T47D (cell line): ENCODE results near the gene ACTR8.

Source experiments
- DNase-seq, 2 experiments: peaks; one replicate each; pipeline versions ENCODE4 v3.0.0 to v3.0.0-alpha.2; 2011 to 2012; ENCODE audit warnings: low read depth in 1 of 2, low spot score in 1 of 2
- JUND ChIP-seq: IDR thresholded peaks from 2 replicates; pipeline ENCODE4 v1.6.1; 2012; ENCODE audit warnings: low read depth
- in situ Hi-C: cut with HindIII; loops from 2 replicates; pipeline ENCODE4 v1.10.0; 2016; ENCODE audit warnings: low sequenced_read_pairs, low pct_unique_long_range_greater_than_20kb

The ACTR8 gene

DNA sequence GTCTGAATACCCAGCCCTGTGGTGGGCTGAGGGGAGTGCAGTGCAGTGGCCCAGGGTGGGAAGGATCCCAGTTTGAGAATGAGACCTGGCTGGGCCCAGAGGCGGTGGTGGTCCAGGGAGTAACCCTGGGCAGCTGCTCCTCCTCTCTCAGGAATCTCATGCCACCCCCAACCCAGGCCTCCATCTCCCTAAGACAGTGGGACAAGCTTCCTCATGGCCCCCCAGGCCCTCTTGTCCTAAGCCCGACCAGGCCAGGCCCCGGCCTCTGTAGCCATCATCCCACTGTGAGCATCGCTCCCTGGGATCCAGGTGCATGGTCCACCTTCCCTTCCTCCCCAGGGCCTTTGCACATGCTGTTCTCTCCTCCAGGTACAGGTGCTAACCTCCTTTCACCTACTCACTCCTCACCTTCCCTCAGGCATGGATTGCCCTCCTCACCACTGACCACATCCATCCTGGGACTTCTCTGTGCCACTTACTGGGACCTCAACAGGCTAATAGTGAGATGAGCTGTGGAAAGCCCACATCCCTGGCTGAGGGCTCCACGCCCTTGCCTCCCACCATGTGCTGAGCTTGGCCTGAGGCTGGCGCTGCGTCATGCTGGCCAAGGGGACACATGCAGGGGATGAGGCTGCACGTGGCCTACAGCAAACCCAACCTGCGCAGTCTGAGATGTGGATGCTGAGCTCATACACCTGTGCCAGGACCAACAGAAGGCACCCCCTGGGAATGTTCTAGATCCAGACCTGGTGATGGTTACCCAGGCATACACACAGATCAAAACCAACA, 45.7 kb downstream of the ACTR8 start:
- TF ChIP-seq JUND: no peak
- in situ Hi-C loops: no loop called here
- DNase-seq: no peak

- in situ Hi-C loops: no loop called here
- no peak for DNase-seq
- no peak for TF ChIP-seq JUND
Observed at GRCh38 chr3:53835257-53835656, 46.7 kb downstream of the ACTR8 start.

DNA sequence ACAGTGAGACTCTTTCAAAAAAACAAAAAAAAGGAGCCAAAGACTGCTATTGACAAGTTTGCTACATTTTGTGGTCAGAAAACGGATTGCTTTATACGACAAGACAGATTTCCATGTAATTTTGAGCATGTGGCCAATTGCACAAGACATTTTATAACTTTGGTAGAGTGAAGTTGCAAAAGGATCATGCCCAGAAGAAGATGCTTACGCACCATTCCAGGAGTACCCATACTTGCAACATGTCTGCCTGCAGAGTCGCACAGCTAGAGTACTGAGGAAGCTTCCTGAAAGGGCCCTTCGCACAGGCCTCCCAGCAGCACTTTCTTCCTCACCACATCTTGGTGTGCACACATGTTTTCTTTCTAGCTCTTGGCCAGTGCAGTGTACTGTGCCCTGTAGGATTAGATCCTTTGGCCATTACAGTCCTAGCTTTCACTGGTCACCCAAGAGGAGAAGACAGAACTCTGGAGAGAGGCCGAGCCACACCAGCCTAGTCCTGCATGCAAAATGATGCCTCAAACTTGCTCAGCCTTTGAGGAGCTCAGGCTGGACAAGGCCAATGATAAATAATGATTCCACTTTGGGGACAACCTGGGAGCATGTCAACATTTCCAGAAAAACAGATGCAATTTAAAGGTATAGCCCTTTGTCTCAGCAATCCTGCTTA, 47.4 kb downstream of the ACTR8 start:
- no peak for TF ChIP-seq JUND
- DNase-seq: no peak
- in situ Hi-C loops: no loop called here

DNA sequence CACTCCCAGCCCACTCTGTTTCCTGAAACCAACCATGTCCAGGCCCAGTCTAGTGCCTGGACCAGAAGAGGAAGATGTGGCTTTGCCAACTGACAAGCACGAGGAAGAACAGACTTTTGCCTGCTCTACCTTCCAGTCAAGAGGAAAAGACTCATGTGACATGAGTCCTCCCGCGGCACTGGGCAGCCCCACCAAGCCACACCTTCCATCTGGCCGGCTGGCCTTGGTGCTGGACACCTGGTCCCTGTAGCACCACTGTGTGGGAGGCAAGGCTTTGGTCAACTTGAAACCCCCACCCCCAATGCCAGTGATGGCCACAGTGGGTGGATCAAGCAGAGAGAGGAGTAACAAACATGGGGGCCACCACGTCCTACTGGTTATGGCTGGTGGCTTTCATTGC, 48.3 kb downstream of the ACTR8 start:
- TF ChIP-seq JUND: no peak
- no peak for DNase-seq
- in situ Hi-C loops: no loop called here

DNA sequence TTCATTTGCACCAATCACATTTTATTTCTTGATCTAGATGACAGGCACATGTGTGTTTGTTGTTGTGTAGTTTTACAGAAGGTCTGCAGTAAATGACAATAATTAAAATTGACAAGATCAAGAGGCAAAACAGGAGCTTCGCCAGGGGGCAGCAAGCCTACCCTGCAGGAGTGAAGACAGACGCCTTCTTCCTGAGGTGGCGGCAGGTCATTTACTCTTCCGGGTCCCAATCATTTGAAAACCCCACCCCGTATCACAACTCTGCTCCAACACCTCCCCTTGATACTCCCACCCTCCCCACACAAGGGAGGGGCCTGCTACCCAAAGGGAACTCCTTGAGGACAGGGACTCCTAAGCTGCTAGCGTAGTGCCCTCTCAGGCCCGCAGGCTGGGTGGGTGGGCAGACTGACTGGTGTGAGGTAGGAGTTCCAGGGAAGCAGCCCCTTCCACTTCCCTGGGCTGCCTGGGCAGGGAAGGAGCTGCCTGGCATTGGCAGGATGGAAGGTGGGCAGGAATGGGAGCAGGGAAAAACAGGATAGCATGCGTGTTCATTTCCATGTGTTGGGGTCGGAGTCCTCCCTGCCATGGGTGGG, 48.8 kb downstream of the ACTR8 start:
- in situ Hi-C loops: no loop called here
- TF ChIP-seq JUND: no peak
- no peak for DNase-seq

DNA sequence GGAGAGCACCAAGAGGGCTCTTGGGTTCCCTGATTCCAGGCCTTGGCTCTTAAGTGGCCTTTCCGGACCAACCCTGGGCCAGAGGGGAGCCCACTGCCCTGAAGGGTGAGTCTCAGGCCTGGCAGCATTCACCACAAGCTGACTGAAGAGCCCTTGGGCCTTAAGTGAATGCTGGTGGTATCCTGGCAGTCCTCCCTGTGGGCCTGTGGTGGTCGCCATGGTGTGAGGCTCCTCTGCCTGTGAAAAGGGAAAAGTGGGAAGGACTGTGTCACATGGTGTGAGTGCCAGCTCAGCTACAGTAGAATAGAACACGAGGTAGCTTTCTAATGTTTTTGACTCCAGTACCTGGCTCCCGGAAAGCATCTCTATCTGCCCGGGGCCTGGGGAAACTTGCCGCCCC, 51.0 kb downstream of the ACTR8 start:
- in situ Hi-C loops: no loop called here

DNA sequence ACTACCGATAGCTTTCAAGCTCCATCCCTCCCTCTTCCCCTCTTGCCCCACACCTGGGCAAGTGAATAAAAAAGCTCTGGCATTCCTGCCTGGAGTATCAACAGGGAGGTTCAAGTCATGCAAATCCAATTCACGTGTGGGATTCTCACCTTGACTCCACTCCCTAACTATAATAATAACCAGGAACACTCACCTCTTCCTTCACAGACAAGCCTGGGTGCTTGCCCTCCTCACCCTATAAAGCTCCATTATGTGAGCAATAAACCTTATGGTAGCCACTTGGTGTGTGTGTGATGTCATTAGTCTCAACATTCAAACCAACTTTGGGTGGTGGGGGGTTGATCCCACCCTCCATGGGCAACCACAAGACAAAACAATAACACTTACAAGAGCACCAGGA, 52.3 kb downstream of the ACTR8 start:
- in situ Hi-C loops: no loop called here
- TF ChIP-seq JUND: no peak
- DNase-seq: no peak

More for the DNA sequence above, 51.0 kb downstream of the ACTR8 start:
- no peak for TF ChIP-seq JUND
- no peak for DNase-seq

- in situ Hi-C loops: no loop called here
- TF ChIP-seq JUND: no peak
- DNase-seq: peak in 1 of 2 experiments; percentile 13
Observed at GRCh38 chr3:53828581-53828980, 53.4 kb downstream of the ACTR8 start.

DNA sequence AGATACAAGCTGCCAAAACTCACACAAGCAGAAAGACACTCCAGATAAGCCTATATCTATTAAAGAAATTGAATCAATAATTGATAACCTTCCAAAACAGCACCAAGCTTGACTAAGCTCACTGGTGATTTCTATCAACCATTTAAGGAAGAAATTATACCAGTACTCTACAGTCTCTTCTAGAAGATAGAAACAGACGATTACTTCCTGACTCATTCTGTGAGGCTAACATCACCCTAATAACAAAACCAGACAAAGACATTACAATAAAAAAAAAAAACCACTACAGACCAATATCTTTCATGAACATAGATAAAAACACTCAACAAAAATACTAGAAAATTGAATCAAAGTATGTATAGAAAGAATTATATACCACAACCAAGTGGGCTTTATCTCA, 55.9 kb downstream of the ACTR8 start:
- in situ Hi-C loops: no loop called here
- TF ChIP-seq JUND: no peak
- DNase-seq: no peak

DNA sequence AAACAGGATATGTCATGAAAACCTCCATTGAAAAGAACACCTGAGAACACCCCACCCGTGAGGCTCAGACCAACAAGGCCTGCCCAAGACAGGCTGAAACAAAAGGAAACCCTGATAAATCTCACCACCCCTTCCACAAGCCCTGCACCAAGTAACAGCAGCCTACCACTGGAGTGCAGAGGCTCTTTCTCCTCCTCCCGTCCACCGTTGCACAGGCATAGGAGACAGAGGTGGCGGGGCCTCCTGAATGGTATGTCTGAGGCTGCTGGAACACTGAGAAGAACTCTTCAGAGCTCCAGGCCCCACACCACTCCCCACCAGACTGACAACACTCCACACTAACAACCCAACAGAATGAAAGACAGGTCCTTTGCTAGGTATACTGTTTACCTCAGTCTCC, 57.2 kb downstream of the ACTR8 start:
- in situ Hi-C loops: no loop called here
- TF ChIP-seq JUND: no peak
- DNase-seq: no peak

GRCh38 chr3:53823956-53824657, 57.8 kb downstream of the ACTR8 start:
- DNase-seq: no peak
- in situ Hi-C loops: no loop called here
- TF ChIP-seq JUND: no peak

GRCh38 chr3:53823026-53823955, 58.7 kb downstream of the ACTR8 start:
- in situ Hi-C loops: no loop called here
- no peak for TF ChIP-seq JUND

More at GRCh38 chr3:53823026-53823955, 58.7 kb downstream of the ACTR8 start:
- DNase-seq: no peak
